OCI-LY7 (cell line): ENCODE results near the gene FOS. TPM values are rescaled to one million over a fixed set of nuclear protein-coding genes. Genes with fewer than 3 reads are reported as not detected.

Experiments used
- BruUV-seq: library from RNA; stranded (reverse); fragments of 400-500 nt; replicated peaks from 2 replicates; lab custom pipeline; 2021; lab: Mats Ljungman, UMichigan
- CTCF ChIA-PET: fragments of 300-600 bp; sonication (Branson Sonifier 250); formaldehyde crosslinking; loops from one replicate; lab custom pipeline; 2022; ENCODE audit warnings: antibody characterized with exemption; ENCODE audit not compliant: unreplicated experiment; lab: Charles Lee
- POLR2A ChIA-PET: fragments of 300-600 bp; sonication (Branson Sonifier 250); formaldehyde crosslinking; loops from one replicate; lab custom pipeline; 2022; ENCODE audit warnings: antibody characterized with exemption; lab: Charles Lee
- DNase-seq: peaks from one replicate; pipeline ENCODE4 v3.0.0-alpha.2; 2015; ENCODE audit warnings: low spot score
- H2AFZ ChIP-seq: fragments of 200-600 bp; sonication (generic), shearing (Covaris generic); 2 replicates; pipeline ENCODE4 v1.6.1; 2014; ENCODE audit warnings: mild to moderate bottlenecking, antibody characterized with exemption, low read length, moderate library complexity
- H3K27ac ChIP-seq: fragments of 200-600 bp; sonication (generic); 2 replicates; pipeline ENCODE4 v1.5.1; 2014; ENCODE audit warnings: mixed run types, low read depth, mild to moderate bottlenecking, moderate library complexity, low read length, inconsistent platforms; ENCODE audit not compliant: poor library complexity, severe bottlenecking
- H3K36me3 ChIP-seq: fragments of 200-600 bp; sonication (generic); 2 replicates; pipeline ENCODE4 v1.6.1; 2014; ENCODE audit warnings: mild to moderate bottlenecking, antibody characterized with exemption, low read length, moderate library complexity, mixed read lengths; ENCODE audit not compliant: insufficient read depth
- H3K4me1 ChIP-seq: fragments of 200-600 bp; sonication (generic); 2 replicates; pipeline ENCODE4 v1.5.1; 2014; ENCODE audit warnings: mild to moderate bottlenecking, low read length; ENCODE audit not compliant: insufficient read depth, poor library complexity, severe bottlenecking
- H3K4me2 ChIP-seq: fragments of 200-600 bp; sonication (generic); 2 replicates; pipeline ENCODE4 v1.6.1; 2014; ENCODE audit warnings: mild to moderate bottlenecking, low read length
- H3K4me3 ChIP-seq: fragments of 200-600 bp; sonication (generic); 2 replicates; pipeline ENCODE4 v1.5.1; 2014; ENCODE audit warnings: mild to moderate bottlenecking, low read depth, low read length; ENCODE audit not compliant: poor library complexity, severe bottlenecking
- H3K79me2 ChIP-seq: fragments of 200-600 bp; sonication (generic); 2 replicates; pipeline ENCODE4 v1.6.1; 2016; ENCODE audit warnings: low read depth, mild to moderate bottlenecking, low read length, moderate library complexity, mixed read lengths; ENCODE audit not compliant: insufficient read depth
- H3K9me2 ChIP-seq: fragments of 200-600 bp; sonication (generic); 2 replicates; pipeline ENCODE4 v1.6.1; 2016; ENCODE audit warnings: mild to moderate bottlenecking, low read length, mixed read lengths; ENCODE audit not compliant: insufficient read depth
- H3K9me3 ChIP-seq: fragments of 200-600 bp; sonication (generic); 2 replicates; pipeline ENCODE4 v1.6.1; 2014; ENCODE audit warnings: mild to moderate bottlenecking, mixed run types, low read length, mixed read lengths
- H4K20me1 ChIP-seq: fragments of 200-600 bp; sonication (generic); 2 replicates; pipeline ENCODE4 v1.6.1; 2014; ENCODE audit warnings: mild to moderate bottlenecking, antibody characterized with exemption, low read length, moderate library complexity, mixed read lengths; ENCODE audit not compliant: insufficient read depth
- EZH2phosphoT487 ChIP-seq: fragments of 200-600 bp; sonication (generic); IDR thresholded peaks from 2 replicates; pipeline ENCODE4 v1.6.1; 2018; ENCODE audit warnings: low read depth, borderline replicate concordance, mild to moderate bottlenecking, mixed run types, antibody characterized with exemption, low read length, moderate library complexity, mixed read lengths
- intact Hi-C: fragments of 100-400 bp; cut with micrococcal nuclease; formaldehyde crosslinking; loops from one replicate; pipeline ENCODE4 v1.10.0; 2022; ENCODE audit not compliant: unreplicated experiment
- total RNA-seq, 2 experiments: library from RNA; depleted of rRNA in 1 of 2; stranded (reverse); fragments of >200 nt in 1 of 2; shearing (Covaris generic) in 1 of 2; gene quantifications; 2 replicates each; pipeline ENCODE4 v1.2.3, GENCODE V29; 2014 to 2022
- TF ChIP-seq, protein P1 (sequence below): fragments of 200-600 bp; sonication (generic); conservative IDR thresholded peaks from 2 replicates; pipeline ENCODE4 v1.5.1; 2014; ENCODE audit warnings: mild to moderate bottlenecking, antibody characterized with exemption, low read length, moderate library complexity, mixed read lengths

FOS gene
- total RNA-seq, 2 experiments from 2014 or later = 3.3 to 16.9 TPM

DNA sequence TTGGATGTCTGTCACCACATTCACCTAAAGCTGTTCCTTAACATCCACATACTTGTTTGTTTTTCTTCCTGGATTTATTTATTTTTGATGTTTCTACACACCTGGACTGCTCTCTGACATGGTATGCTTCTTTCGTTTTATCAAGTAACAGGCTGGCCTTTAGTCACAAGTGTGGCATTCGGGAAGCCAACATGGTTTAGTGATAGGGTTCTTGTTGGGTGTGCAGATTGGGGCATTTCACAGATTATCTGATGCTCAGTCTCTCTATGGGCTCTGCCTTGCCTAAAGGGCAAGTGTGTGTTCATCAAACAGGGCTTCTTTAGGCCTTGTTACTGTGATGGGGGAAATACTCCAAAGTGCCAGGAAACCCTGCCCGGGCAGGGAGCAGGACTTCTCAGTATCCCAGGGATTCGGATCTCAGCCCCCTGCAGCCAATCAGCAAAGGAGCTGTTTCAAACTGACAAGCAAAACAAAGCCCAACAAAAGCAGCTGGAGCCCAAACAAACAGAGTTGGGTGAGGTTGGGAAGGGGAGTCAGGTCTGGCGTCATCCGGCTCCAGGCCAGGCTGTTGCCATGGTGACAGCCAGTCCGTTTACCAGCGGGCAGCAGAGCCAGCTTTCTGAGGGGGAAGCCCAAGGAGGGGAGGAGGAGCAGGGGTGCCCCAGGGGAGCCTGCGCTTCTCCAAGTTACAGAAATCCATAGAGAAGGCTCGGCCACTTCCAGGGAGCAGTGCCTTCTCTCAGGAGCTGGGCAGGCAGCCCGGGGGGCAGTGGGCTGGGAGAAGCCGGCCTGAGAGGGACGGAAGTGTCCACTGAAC is 31.9 kb downstream of the FOS start:
- no peak overlapping the region for H2AFZ ChIP-seq
- no peaks in the 10 kb centered on the region for H3K9me3 ChIP-seq
- no peak for DNase-seq
- no peak overlapping the region for H3K27ac ChIP-seq
- H3K9me2 ChIP-seq = no peaks in the 10 kb centered on the region
- no peak for TF ChIP-seq EZH2phosphoT487
- TF ChIP-seq, protein P1, sequence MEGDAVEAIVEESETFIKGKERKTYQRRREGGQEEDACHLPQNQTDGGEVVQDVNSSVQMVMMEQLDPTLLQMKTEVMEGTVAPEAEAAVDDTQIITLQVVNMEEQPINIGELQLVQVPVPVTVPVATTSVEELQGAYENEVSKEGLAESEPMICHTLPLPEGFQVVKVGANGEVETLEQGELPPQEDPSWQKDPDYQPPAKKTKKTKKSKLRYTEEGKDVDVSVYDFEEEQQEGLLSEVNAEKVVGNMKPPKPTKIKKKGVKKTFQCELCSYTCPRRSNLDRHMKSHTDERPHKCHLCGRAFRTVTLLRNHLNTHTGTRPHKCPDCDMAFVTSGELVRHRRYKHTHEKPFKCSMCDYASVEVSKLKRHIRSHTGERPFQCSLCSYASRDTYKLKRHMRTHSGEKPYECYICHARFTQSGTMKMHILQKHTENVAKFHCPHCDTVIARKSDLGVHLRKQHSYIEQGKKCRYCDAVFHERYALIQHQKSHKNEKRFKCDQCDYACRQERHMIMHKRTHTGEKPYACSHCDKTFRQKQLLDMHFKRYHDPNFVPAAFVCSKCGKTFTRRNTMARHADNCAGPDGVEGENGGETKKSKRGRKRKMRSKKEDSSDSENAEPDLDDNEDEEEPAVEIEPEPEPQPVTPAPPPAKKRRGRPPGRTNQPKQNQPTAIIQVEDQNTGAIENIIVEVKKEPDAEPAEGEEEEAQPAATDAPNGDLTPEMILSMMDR = no peak
- CTCF ChIA-PET = interaction anchor here (1.5 kb wide), 1 partner anchor 143 kb away, joined by 4 read pairs; no protein-coding TSS in a partner anchor
- BruUV-seq = no TSS peak
- no peaks in the 10 kb centered on the region for H3K36me3 ChIP-seq
- POLR2A ChIA-PET = interaction anchor here (0.8 to 1.1 kb wide), 2 partner anchors 32 to 144 kb away, joined by 3 read pairs; no protein-coding TSS in a partner anchor
- H4K20me1 ChIP-seq = no peaks in the 10 kb centered on the region
- no peak overlapping the region for H3K4me3 ChIP-seq
- intact Hi-C loops = no loop called here
- peaks cover 28% of the 10 kb centered on the region for H3K4me1 ChIP-seq
- H3K4me2 ChIP-seq = no peak overlapping the region
- H3K79me2 ChIP-seq = no peaks in the 10 kb centered on the region

DNA sequence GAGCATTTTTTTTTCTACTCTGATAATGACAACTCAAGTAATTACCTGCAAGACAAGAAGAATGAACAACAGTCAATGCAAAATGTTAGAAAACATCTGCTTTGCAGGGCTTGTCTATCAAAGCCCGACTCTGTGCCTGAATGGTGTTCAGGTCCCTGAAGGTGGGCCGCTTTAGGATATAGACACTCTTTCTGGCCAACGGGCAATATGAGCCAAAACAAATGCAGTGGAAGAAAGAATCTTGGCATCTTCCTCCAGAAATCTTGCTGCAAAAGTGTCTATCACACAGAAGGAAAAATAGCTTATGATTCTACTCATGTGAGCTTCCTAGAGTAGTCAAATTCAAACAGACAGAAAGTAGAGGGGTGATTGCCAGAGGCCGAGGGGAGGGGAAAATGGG is 32.7 kb downstream of the FOS start:
- POLR2A ChIA-PET = interaction anchor here (0.7 to 1.7 kb wide), 2 partner anchors 105 to 228 kb away, joined by 3 read pairs; no protein-coding TSS in a partner anchor
- H3K36me3 ChIP-seq = no peaks in the 10 kb centered on the region
- H3K4me1 ChIP-seq = peaks cover 28% of the 10 kb centered on the region
- no peak overlapping the region for H3K27ac ChIP-seq
- no peak for TF ChIP-seq EZH2phosphoT487
- TF ChIP-seq, protein P1 = no peak
- H3K9me2 ChIP-seq = no peaks in the 10 kb centered on the region
- intact Hi-C loops = no loop called here
- H3K9me3 ChIP-seq = no peaks in the 10 kb centered on the region
- BruUV-seq = no TSS peak
- CTCF ChIA-PET = interaction anchor here (1.5 kb wide), 1 partner anchor 143 kb away, joined by 4 read pairs; no protein-coding TSS in a partner anchor
- no peak overlapping the region for H2AFZ ChIP-seq
- H3K79me2 ChIP-seq = no peaks in the 10 kb centered on the region
- no peak overlapping the region for H3K4me2 ChIP-seq
- no peak overlapping the region for H3K4me3 ChIP-seq
- no peak for DNase-seq
- H4K20me1 ChIP-seq = no peaks in the 10 kb centered on the region

DNA sequence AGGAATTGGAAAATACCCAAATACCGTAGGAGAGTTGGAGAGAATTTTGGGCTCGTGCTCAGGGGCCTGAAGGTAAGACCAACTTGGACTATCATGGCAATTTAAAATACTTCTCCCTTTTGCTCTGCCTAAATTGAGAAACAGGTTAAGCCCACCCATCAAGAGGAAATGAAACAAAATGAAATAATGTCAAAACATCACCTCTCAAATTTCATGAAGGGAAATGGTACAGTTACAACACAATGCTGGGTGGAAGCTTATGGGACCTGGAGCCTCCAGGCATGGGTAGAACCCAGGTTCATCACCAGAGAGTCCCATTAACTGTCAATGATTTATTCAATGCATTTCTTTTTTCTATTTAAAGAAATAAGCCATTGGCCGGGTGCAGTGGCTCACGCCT is 33.7 kb downstream of the FOS start:
- Histone ChIP-seq H3K4me2 (peak overlapping the region; percentile 27), H3K9me3 (no peaks in the 10 kb centered on the region), H4K20me1 (no peaks in the 10 kb centered on the region), H3K27ac (no peak overlapping the region), H3K9me2 (no peaks in the 10 kb centered on the region), H3K36me3 (no peaks in the 10 kb centered on the region), H2AFZ (no peak overlapping the region), H3K4me3 (no peak overlapping the region), H3K4me1 (peaks cover 23% of the 10 kb centered on the region), H3K79me2 (no peaks in the 10 kb centered on the region)
- ChIA-PET POLR2A (interaction anchor here (1.1 to 1.7 kb wide), 2 partner anchors 104 to 183 kb away, joined by 3 read pairs; no protein-coding TSS in a partner anchor), CTCF (interaction anchor here (0.7 kb wide), 1 partner anchor 175 kb away, joined by 3 read pairs; no protein-coding TSS in a partner anchor)
- intact Hi-C loops = no loop called here
- no TSS peak for BruUV-seq
- no peak for TF ChIP-seq EZH2phosphoT487
- TF ChIP-seq, protein P1 = no peak
- DNase-seq = peak; percentile 51
